Measurements from ENCODE around the gene TXK.

Gene TXK

DNA sequence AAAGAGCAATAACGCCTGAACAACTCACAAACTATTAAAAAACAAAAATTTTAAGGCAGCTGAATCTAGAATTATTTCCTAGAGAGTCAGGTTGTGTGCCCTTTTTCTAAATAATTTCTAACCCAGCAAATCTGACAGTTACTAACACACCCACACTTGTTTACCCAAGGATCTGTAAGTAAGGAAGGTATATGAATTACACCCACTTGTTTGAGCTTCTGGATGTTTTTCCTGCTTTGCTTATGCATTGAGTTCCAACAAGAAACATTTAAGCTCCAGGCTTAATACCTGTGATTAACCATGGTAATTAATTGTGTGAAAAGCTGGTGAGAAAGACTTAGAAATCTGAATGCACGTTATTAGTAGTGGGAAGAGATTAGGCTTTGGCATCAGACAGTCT is 115.9 kb downstream of the TXK start:
- DNase-seq (ENCODE audit: low spot score) = no peak

GRCh38 chr4:48017108-48017571 is 116.9 kb downstream of the TXK start:
- peak; percentile 66 for DNase-seq (ENCODE audit: low spot score)

Data from LoVo (cell line).